ENCODE data around the gene PIGQ. TPM values are rescaled to one million over a fixed set of nuclear protein-coding genes. Genes with fewer than 3 reads are reported as not detected.

PIGQ gene
- total RNA-seq, 1 donor = 29.1 TPM

GRCh38 chr16:556474-557173 lies 13.1 kb upstream of the PIGQ start:
- no peak for DNase-seq (ENCODE audit: low read depth)
- H3K4me3 ChIP-seq (ENCODE audit: low read depth, low read length) = no peak overlapping the region
- TF ChIP-seq CTCF (IDR thresholded peaks at IDR 0.05; ENCODE audit: insufficient read depth, low read length) = no peak

GRCh38 chr16:557463-558297 lies 12.1 kb upstream of the PIGQ start:
- TF ChIP-seq CTCF (IDR thresholded peaks at IDR 0.05; ENCODE audit: insufficient read depth, low read length) = no peak
- no peak overlapping the region for H3K4me3 ChIP-seq (ENCODE audit: low read depth, low read length)
- DNase-seq (ENCODE audit: low read depth) = no peak

- TF ChIP-seq CTCF (IDR thresholded peaks at IDR 0.05; ENCODE audit: insufficient read depth, low read length) = no peak
- no peak overlapping the region for H3K4me3 ChIP-seq (ENCODE audit: low read depth, low read length)
- DNase-seq (ENCODE audit: low read depth) = no peak
Observed at GRCh38 chr16:558298-559020, 11.3 kb upstream of the PIGQ start.

DNA sequence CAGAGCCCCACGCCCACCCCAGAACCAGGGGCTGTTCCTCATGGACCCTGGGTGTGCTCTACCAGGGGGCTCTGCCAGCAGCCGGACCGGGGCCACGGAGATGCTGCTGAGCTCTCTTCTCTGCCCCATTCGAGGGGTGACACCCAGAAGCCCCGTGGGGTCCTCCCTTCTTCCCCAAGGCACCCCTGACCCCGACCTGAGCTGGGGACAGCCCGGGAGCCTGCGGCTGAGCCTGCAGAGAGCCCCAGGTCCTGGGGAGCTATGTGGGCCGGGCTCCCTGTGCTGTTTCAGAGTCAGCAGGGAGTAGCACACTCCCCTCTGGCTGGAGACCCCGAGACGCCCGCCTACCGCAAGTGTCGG lies 10.8 kb upstream of the PIGQ start:
- DNase-seq (ENCODE audit: low read depth) = no peak
- H3K4me3 ChIP-seq (ENCODE audit: low read depth, low read length) = no peak overlapping the region
- no peak for TF ChIP-seq CTCF (IDR thresholded peaks at IDR 0.05; ENCODE audit: insufficient read depth, low read length)

DNA sequence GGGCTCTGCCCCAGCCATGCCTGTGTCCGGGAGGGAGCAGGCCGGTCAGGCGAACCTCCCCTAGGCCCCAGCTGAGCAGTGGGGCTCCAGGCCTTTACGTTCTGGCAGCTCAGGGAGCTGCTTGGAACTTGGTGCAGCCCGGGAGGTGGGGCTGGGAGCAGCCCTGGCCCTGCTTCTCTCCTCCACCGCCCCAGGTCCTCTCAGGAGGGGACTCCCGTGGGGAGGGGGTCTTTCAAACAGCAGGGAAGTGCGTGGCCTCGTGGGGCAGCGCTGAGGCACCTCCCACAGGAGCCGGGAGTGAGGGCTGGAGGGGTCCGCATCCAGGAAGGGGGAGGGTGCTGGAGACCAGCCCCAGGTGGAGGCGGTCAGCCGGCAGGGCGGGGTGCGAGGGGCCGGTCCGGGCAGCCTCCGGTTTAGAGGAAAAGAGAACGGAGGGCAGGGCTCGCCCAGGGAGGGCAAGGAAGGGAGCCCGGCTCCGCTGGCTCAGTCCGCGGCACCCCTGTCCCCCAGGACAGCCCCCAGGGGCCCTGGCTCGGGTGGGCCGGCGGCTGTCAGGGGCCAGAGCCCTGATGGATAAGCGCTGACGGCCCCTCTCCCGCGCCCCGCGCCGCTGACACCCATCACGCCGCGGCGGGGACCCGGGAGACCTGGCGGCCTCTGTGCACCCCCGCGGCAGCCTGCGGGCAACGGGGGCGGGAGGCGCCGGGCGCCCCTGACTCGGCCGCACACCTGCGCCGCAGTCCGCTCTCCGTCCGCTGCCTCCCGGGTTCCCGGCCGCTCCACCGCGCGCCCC lies 10.2 kb upstream of the PIGQ start:
- DNase-seq (ENCODE audit: low read depth) = no peak
- no peak for TF ChIP-seq CTCF (IDR thresholded peaks at IDR 0.05; ENCODE audit: insufficient read depth, low read length)
- no peak overlapping the region for H3K4me3 ChIP-seq (ENCODE audit: low read depth, low read length)

DNA sequence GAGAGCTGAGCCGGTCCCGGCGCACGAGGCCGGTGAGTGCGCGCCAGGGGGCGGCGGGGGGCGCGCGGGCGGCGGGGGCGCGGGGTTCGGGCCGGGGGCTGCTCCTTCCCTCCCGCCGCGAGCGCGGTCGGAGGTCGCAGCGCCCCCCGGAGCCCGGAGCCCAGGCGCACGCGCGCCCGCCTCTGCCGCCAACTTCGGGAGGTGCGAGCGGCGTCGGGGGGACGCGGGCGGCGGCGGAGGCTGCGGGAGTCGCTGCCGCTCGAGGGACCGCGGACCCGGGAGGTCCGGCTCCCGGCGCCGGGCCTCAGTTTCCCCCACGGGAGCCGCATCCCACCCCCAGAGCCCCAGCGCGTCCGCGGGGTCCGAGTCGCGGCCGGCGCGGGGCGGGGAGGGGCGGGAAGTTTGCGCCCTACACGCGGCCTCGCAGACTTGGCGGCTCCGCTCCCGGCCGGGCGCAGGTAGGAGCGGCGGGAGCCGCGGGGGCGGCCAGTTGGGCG lies 9.5 kb upstream of the PIGQ start, which contains the start of gene PRR35:
TSS of gene PRR35 (plus strand) at position 191 of the 497 bp plus-strand sequence. CDS start 2,901 bp downstream, outside the sequence.
- no peak within 1 kb of the TSS for H3K4me3 ChIP-seq (ENCODE audit: low read depth, low read length)
- TF ChIP-seq CTCF (IDR thresholded peaks at IDR 0.05; ENCODE audit: insufficient read depth, low read length) = no peak
- no peak for DNase-seq (ENCODE audit: low read depth)
